ENCODE measurements around the gene FABP7.

FABP7 gene

DNA sequence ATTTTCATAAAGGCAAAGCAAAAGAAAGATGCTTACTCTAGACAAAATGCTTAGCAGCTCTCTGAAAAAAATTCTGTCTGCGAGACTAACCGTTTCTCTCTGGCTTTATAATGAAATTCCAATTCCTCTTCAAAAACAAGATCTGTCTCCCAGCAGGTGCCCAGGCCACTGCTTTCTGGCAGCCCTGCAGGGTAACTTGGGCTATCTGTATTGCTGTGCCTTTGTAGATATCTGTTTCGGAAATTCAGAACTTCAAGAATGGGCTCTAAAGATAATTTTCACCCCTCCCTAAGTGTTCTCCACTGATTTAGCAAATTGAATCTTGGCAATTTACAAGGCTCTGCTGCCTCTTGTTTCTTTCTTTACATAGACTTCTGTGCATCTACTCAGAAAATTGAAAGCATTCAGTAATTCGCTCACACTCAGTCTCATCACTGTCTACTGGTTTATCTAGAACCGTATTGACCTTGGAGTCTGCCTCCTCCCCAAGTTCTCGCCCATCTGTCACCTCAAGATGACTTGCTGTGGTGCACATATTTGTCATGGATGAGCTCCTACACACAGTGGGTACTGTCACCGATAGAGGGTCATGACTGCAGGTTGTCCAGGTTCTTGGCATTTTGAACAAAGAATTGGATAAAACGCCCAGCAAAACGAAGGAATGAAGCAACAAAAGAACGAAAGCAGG, 26.4 kb upstream of the FABP7 start:
- 0 out of 2 replicates have a peak overlapping the region, but pooled peaks have one; percentile 22 for H3K4me3 ChIP-seq (replicated peaks; ENCODE audit: low read depth, low read length)
- TF ChIP-seq, protein P1, sequence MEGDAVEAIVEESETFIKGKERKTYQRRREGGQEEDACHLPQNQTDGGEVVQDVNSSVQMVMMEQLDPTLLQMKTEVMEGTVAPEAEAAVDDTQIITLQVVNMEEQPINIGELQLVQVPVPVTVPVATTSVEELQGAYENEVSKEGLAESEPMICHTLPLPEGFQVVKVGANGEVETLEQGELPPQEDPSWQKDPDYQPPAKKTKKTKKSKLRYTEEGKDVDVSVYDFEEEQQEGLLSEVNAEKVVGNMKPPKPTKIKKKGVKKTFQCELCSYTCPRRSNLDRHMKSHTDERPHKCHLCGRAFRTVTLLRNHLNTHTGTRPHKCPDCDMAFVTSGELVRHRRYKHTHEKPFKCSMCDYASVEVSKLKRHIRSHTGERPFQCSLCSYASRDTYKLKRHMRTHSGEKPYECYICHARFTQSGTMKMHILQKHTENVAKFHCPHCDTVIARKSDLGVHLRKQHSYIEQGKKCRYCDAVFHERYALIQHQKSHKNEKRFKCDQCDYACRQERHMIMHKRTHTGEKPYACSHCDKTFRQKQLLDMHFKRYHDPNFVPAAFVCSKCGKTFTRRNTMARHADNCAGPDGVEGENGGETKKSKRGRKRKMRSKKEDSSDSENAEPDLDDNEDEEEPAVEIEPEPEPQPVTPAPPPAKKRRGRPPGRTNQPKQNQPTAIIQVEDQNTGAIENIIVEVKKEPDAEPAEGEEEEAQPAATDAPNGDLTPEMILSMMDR (IDR thresholded peaks at IDR 0.05; ENCODE audit: insufficient read depth, low read length, poor library complexity, severe bottlenecking) = no peak
- H3K36me3 ChIP-seq (ENCODE audit: control insufficient read depth, insufficient read depth, low read length) = no peaks in the 10 kb centered on the region
- no peak for DNase-seq (ENCODE audit: extremely low read depth, insufficient read length)
- no peaks in the 10 kb centered on the region for H3K27me3 ChIP-seq (replicated peaks; ENCODE audit: control insufficient read depth, insufficient read depth, low read length)

- TF ChIP-seq, protein P1 (IDR thresholded peaks at IDR 0.05; ENCODE audit: insufficient read depth, low read length, poor library complexity, severe bottlenecking) = no peak
- no peak overlapping the region for H3K4me3 ChIP-seq (replicated peaks; ENCODE audit: low read depth, low read length)
- no peaks in the 10 kb centered on the region for H3K27me3 ChIP-seq (replicated peaks; ENCODE audit: control insufficient read depth, insufficient read depth, low read length)
- DNase-seq (ENCODE audit: extremely low read depth, insufficient read length) = no peak
- no peaks in the 10 kb centered on the region for H3K36me3 ChIP-seq (ENCODE audit: control insufficient read depth, insufficient read depth, low read length)
Measured at GRCh38 chr6:122753688-122754056, 25.8 kb upstream of the FABP7 start.

DNA sequence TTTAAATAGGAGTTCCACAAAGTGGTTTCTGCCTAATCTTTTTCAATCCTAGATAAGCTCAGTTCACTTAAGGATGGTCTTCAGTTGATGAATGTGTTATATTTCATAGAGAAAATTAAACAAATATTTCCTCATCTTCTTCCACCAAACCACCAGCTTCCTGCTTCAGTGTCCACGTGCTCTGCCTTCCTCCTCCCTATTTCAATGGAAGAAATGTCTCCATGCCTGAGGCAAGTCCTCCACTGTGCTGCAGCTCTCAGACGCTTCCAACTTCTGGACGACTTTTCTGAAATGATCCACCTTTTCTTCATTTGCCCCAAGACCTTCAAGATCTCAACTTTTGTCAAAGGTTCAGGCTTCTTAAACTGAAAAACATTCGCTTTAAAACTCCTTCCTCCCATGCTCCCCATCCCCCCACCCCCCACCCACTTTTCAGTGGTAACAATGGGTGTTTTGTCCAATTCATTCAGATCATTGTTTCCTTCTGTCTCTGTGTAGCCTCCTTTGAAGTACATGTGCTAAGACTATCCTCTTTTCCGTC, 25.3 kb upstream of the FABP7 start:
- no peak overlapping the region for H3K4me3 ChIP-seq (replicated peaks; ENCODE audit: low read depth, low read length)
- H3K27me3 ChIP-seq (replicated peaks; ENCODE audit: control insufficient read depth, insufficient read depth, low read length) = no peaks in the 10 kb centered on the region
- TF ChIP-seq, protein P1 (IDR thresholded peaks at IDR 0.05; ENCODE audit: insufficient read depth, low read length, poor library complexity, severe bottlenecking) = no peak
- DNase-seq (ENCODE audit: extremely low read depth, insufficient read length) = no peak
- no peaks in the 10 kb centered on the region for H3K36me3 ChIP-seq (ENCODE audit: control insufficient read depth, insufficient read depth, low read length)

DNA sequence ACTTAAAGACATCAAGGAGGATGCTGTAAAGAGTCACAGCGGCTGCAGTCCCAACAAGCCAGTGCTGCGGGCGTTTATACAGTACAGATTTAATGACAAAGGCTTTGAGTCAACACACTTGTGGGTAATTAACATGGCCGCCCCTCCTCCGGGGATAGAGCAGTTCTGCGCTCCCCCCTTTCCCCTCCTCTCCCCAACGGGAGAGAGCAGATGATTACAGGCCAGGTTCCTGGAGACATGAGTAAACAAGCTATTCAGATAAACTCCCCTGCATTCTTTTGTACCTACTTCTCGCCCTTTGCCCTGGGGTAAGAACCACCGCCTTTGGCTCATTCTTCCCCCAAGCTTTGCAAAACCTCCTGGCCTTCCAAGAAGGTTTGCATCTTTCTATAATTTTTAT, 23.6 kb upstream of the FABP7 start:
- DNase-seq (ENCODE audit: extremely low read depth, insufficient read length) = no peak
- H3K36me3 ChIP-seq (ENCODE audit: control insufficient read depth, insufficient read depth, low read length) = no peaks in the 10 kb centered on the region
- TF ChIP-seq, protein P1 (IDR thresholded peaks at IDR 0.05; ENCODE audit: insufficient read depth, low read length, poor library complexity, severe bottlenecking) = no peak
- H3K27me3 ChIP-seq (replicated peaks; ENCODE audit: control insufficient read depth, insufficient read depth, low read length) = no peaks in the 10 kb centered on the region
- H3K4me3 ChIP-seq (replicated peaks; ENCODE audit: low read depth, low read length) = no peak overlapping the region

DNA sequence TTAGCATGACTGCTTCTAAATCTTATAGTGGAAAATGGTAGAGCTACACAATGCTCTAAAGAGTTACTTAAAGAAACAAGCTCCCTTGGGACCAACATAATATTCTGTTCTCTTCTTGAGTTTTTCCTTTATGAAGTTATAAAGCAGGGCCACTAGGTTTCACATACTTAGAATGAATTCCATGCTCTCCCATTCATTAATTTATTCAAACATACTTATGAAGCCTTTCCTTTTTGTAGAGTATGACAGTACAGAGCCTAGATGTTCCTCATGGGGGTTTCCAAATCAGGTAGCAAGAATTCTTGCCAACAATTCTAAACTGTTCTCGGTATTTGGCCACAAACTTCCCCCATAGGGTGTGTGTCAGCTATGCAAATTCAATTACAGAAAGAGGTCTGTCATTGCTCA, 20.6 kb upstream of the FABP7 start:
- TF ChIP-seq, protein P1 (IDR thresholded peaks at IDR 0.05; ENCODE audit: insufficient read depth, low read length, poor library complexity, severe bottlenecking) = no peak
- DNase-seq (ENCODE audit: extremely low read depth, insufficient read length) = no peak
- Histone ChIP-seq H3K36me3 (ENCODE audit: control insufficient read depth, insufficient read depth, low read length) (no peaks in the 10 kb centered on the region), H3K27me3 (replicated peaks; ENCODE audit: control insufficient read depth, insufficient read depth, low read length) (no peaks in the 10 kb centered on the region), H3K4me3 (replicated peaks; ENCODE audit: low read depth, low read length) (no peak overlapping the region)
